Lower lobe of right lung (tissue), 2 donors: ENCODE data around the gene INSL3. TPM values are rescaled to one million over a fixed set of nuclear protein-coding genes. Genes with fewer than 3 reads are reported as not detected.
A peak's percentile ranks its signal among the peaks of the same experiment; 100 is the strongest.

Experiments used
- ATAC-seq, 2 donors: fragments of 200-7000 bp; cut with Tn5 transposase; one replicate each; pipeline ENCODE4 v1.9.1; 2020 to 2022; ENCODE audit warnings: mild to moderate bottlenecking in 2 of 2, moderate library complexity in 2 of 2
- DNase-seq: peaks from one replicate; pipeline ENCODE4 v3.0.0-alpha.2; 2020
- H3K27ac ChIP-seq: fragments of 200-600 bp; one replicate; pipeline ENCODE4 v1.8.0; 2022
- H3K27me3 ChIP-seq: fragments of 200-600 bp; one replicate; pipeline ENCODE4 v1.8.0; 2022; ENCODE audit warnings: low read depth
- H3K36me3 ChIP-seq: fragments of 200-600 bp; one replicate; pipeline ENCODE4 v1.8.0; 2022; ENCODE audit warnings: mild to moderate bottlenecking
- H3K4me1 ChIP-seq: fragments of 200-600 bp; one replicate; pipeline ENCODE4 v1.8.0; 2022
- H3K4me3 ChIP-seq: fragments of 200-600 bp; one replicate; pipeline ENCODE4 v1.8.0; 2022; ENCODE audit warnings: mild to moderate bottlenecking
- H3K9me3 ChIP-seq: fragments of 200-600 bp; one replicate; pipeline ENCODE4 v1.8.0; 2022
- intact Hi-C: fragments of 100-400 bp; cut with DNase I; formaldehyde crosslinking; loops from one replicate; pipeline ENCODE4 v1.11.0; 2022
- total RNA-seq: library from RNA; stranded (reverse); fragmentation: NEBNext Ultra II Directional; extraction: Animal tissue kit (Norgen Biotek cat#: 25700); gene quantifications from one replicate; pipeline ENCODE4 v1.2.1, GENCODE V29; 2021
- TF ChIP-seq, protein P1 (sequence below): fragments of 200-600 bp; IDR thresholded peaks from one replicate; pipeline ENCODE4 v1.8.0; 2022; ENCODE audit warnings: antibody characterized with exemption, mild to moderate bottlenecking
- donor health status: DM: no; HTN: yes; CAD: no; lungs with severe emphysema.

The INSL3 gene
- total RNA-seq, 1 donor from 2014 or later, result not detected

GRCh38 chr19:17865364-17866311 is 44.3 kb upstream of the INSL3 start:
- DNase-seq (no peak), ATAC-seq (peak; percentile 54 to 73)
- H3K4me1 ChIP-seq, result peaks cover 27% of the 10 kb centered on the region
- intact Hi-C loops, result no loop called here
- no peak overlapping the region for H3K4me3 ChIP-seq
- H3K27ac ChIP-seq, result no peak overlapping the region
- TF ChIP-seq, protein P1, sequence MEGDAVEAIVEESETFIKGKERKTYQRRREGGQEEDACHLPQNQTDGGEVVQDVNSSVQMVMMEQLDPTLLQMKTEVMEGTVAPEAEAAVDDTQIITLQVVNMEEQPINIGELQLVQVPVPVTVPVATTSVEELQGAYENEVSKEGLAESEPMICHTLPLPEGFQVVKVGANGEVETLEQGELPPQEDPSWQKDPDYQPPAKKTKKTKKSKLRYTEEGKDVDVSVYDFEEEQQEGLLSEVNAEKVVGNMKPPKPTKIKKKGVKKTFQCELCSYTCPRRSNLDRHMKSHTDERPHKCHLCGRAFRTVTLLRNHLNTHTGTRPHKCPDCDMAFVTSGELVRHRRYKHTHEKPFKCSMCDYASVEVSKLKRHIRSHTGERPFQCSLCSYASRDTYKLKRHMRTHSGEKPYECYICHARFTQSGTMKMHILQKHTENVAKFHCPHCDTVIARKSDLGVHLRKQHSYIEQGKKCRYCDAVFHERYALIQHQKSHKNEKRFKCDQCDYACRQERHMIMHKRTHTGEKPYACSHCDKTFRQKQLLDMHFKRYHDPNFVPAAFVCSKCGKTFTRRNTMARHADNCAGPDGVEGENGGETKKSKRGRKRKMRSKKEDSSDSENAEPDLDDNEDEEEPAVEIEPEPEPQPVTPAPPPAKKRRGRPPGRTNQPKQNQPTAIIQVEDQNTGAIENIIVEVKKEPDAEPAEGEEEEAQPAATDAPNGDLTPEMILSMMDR, result no peak
- peaks cover 50% of the 10 kb centered on the region for H3K36me3 ChIP-seq
- H3K27me3 ChIP-seq, result peaks cover 17% of the 10 kb centered on the region
- H3K9me3 ChIP-seq, result no peaks in the 10 kb centered on the region

- Histone ChIP-seq H3K9me3 (no peaks in the 10 kb centered on the region), H3K27me3 (no peaks in the 10 kb centered on the region), H3K27ac (peak overlapping the region; percentile 31), H3K36me3 (peaks cover 50% of the 10 kb centered on the region), H3K4me3 (no peak overlapping the region), H3K4me1 (peaks cover 32% of the 10 kb centered on the region)
- ATAC-seq (no peak), DNase-seq (no peak)
- TF ChIP-seq, protein P1, result no peak
- intact Hi-C loops, result no loop called here
These were observed 42.3 kb upstream of the INSL3 start for GRCh38 chr19:17863520-17864182.

- Histone ChIP-seq H3K9me3 (no peaks in the 10 kb centered on the region), H3K4me3 (no peak overlapping the region), H3K4me1 (peaks cover 32% of the 10 kb centered on the region), H3K36me3 (peaks cover 50% of the 10 kb centered on the region), H3K27ac (no peak overlapping the region), H3K27me3 (no peaks in the 10 kb centered on the region)
- TF ChIP-seq, protein P1, result no peak
- intact Hi-C loops, result no loop called here
- no peak for ATAC-seq
- DNase-seq, result no peak
These were observed 41.6 kb upstream of the INSL3 start for GRCh38 chr19:17862711-17863519.

GRCh38 chr19:17861542-17862402 is 40.5 kb upstream of the INSL3 start:
- Histone ChIP-seq H3K27me3 (no peaks in the 10 kb centered on the region), H3K36me3 (peaks cover 50% of the 10 kb centered on the region), H3K4me3 (peak overlapping the region; percentile 100), H3K27ac (no peak overlapping the region), H3K9me3 (no peaks in the 10 kb centered on the region), H3K4me1 (peaks cover 32% of the 10 kb centered on the region)
- DNase-seq (no peak), ATAC-seq (no peak)
- intact Hi-C loops, result no loop called here
- TF ChIP-seq, protein P1, result no peak
